ENCODE results near the gene CBLC.

GRCh38 chr19:44795398-44795987 is 17.8 kb downstream of the CBLC start:
- TF ChIP-seq CTCF (IDR thresholded peaks at IDR 0.05), result no peak
- no peak for TF ChIP-seq RAD21 (IDR thresholded peaks at IDR 0.05; ENCODE audit: low read length)
- TF ChIP-seq USF2 (IDR thresholded peaks at IDR 0.05; ENCODE audit: borderline replicate concordance, low read depth, low read length), result no peak
- TF ChIP-seq SIN3A (IDR thresholded peaks at IDR 0.05; ENCODE audit: borderline replicate concordance, low read depth, low read length), result no peak
- no peak for TF ChIP-seq ZBTB33 (IDR thresholded peaks at IDR 0.05; ENCODE audit: borderline replicate concordance, low read depth)
- TF ChIP-seq PBX3 (IDR thresholded peaks at IDR 0.05), result no peak
- TF ChIP-seq EP300 (IDR thresholded peaks at IDR 0.05; ENCODE audit: borderline replicate concordance in 1 of 2, low read depth in 1 of 2, low read length in 1 of 2), result no peak

Measured in SK-N-SH (cell line).